ENCODE results near the gene HAUS1. TPM values are rescaled to one million over a fixed set of nuclear protein-coding genes. Genes with fewer than 3 reads are reported as not detected.
"Not testable (repeated sequence)": the region's sequence is repeated elsewhere in the genome, so short reads cannot be mapped to it uniquely, and the experiment has no call there.

The HAUS1 gene
- total RNA-seq, 5 donors from 2014 or later (not counting 1 experiment from before 2014, with no cell fraction given): 16.3 to 23.2 (median 20.6) TPM

DNA sequence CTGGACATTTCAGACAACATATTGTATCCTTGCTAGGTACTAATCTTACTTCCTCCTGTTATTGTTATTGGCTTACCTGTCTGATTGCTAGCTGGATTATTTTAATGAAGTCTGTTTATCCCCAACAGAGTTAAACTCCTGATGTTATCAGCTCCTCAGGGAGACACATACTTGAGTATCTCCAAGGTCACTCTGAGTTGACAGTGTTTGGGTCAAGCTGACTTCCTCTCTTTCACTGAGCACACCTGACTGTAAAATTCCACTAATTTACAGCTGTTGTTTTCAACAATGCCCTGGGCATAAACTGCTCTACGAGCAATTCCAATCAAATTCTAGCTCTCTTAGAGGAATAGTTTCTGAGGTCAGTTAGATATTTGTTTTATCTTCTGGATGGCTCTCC, 9.6 kb downstream of the HAUS1 start:
- Mint-ChIP-seq H3K27me3 (no peaks in the 10 kb centered on the region), H3K36me3 (peaks cover 35% of the 10 kb centered on the region), H3K27ac (no peak overlapping the region), H3K4me3 (no peak overlapping the region), H3K4me1 (peaks cover 6 to 14% (median 9%) of the 10 kb centered on the region in 3 donors), H3K9me3 (no peaks in the 10 kb centered on the region)
- Histone ChIP-seq H3K9me3 (no peaks in the 10 kb centered on the region), H3K27me3 (replicated peaks in 1 of 2; ENCODE audit: control insufficient read depth in 2 of 2, extremely low read depth in 1 of 2, insufficient read depth in 2 of 2, low read length in 1 of 2) (no peaks in the 10 kb centered on the region), H3K4me1 (ENCODE audit: control insufficient read depth in 1 of 2, extremely low read depth in 1 of 2, insufficient read depth in 2 of 2, low read length in 2 of 2) (no peaks in the 10 kb centered on the region), H3K27ac (ENCODE audit: low read length) (no peak overlapping the region), H3K4me3 (ENCODE audit: control insufficient read depth in 1 of 2, extremely low read depth in 1 of 2, low read length in 1 of 2) (no peak overlapping the region), H3K36me3 (ENCODE audit: control insufficient read depth in 2 of 2, extremely low read depth in 1 of 2, insufficient read depth in 1 of 2, low read length in 1 of 2) (peaks cover 4 to 20% of the 10 kb centered on the region in 2 donors)
- WGBS (ENCODE audit: insufficient coverage): no CpG with 5 or more reads among the region's 1 CpG
- DNase-seq (no peak), ATAC-seq (replicated peaks in 1 of 4) (no peak)
- ChIA-PET CTCF (no interaction called here), POLR2A (interaction anchor here in 1 of 2 donors (0.6 kb wide), 2 partner anchors 12 to 283 kb away, joined by 3 to 5 read pairs; no protein-coding TSS in a partner anchor)

DNA sequence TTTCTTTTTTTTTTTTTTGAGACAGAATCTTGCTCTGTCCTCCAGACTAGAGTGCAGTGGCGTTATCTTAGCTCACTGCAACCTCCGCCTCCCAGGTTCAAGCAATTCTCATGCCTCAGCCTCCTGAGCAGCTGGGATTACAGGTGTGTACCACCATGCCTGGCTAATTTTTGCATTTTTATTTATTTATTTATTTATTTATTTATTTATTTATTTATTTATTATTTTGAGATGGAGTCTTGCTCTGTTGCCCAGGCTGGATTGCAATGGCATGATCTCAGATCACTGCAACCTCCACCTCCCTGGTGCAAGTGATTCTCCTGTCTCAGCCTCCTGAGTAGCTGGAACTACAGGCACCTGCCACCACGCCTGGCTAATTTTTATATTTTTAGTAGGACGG, 22.4 kb downstream of the HAUS1 start:
- H3K4me1 Mint-ChIP-seq; H3K27me3 Mint-ChIP-seq; H3K27ac Mint-ChIP-seq; H3K27ac ChIP-seq (ENCODE audit: low read length); H3K4me3 Mint-ChIP-seq; CTCF ChIA-PET; H3K9me3 Mint-ChIP-seq; H3K4me3 ChIP-seq (ENCODE audit: control insufficient read depth in 1 of 2, extremely low read depth in 1 of 2, low read length in 1 of 2); H3K9me3 ChIP-seq; DNase-seq; ATAC-seq (replicated peaks in 1 of 4); H3K27me3 ChIP-seq (replicated peaks in 1 of 2; ENCODE audit: control insufficient read depth in 2 of 2, extremely low read depth in 1 of 2, insufficient read depth in 2 of 2, low read length in 1 of 2); H3K4me1 ChIP-seq (ENCODE audit: control insufficient read depth in 1 of 2, extremely low read depth in 1 of 2, insufficient read depth in 2 of 2, low read length in 2 of 2): not testable (repeated sequence)
- H3K36me3 Mint-ChIP-seq: peaks cover 33% of the 10 kb centered on the region
- WGBS (ENCODE audit: insufficient coverage): no CpG with 5 or more reads among the region's 4 CpGs
- POLR2A ChIA-PET: interaction anchor here in 1 of 2 donors (0.6 kb wide), 1 partner anchor 13 kb away, joined by 5 read pairs; no protein-coding TSS in a partner anchor
- peaks cover 10 to 48% of the 10 kb centered on the region in 2 donors for H3K36me3 ChIP-seq (ENCODE audit: control insufficient read depth in 2 of 2, extremely low read depth in 1 of 2, insufficient read depth in 1 of 2, low read length in 1 of 2)

DNA sequence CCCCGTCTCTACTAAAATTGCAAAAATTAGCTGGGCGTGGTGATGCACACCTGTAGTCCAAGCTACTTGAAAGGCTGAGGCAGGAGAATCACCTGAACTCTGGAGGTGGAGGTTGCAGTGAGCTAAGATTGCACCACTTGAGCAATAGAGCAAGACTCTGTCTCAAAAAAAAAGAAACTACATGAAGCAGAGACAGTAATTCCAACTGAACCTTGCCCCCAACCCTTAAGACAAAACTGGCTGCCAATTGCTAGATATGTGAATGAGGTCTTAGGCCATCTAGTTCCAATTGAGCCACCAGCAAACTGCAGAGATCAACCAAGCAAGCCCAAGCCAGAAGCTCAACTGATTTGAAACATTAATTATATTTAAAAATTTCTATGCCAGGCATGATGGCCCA, 25.9 kb downstream of the HAUS1 start:
- no peaks in the 10 kb centered on the region for H3K4me1 ChIP-seq (ENCODE audit: control insufficient read depth in 1 of 2, extremely low read depth in 1 of 2, insufficient read depth in 2 of 2, low read length in 2 of 2)
- H3K27me3 ChIP-seq (replicated peaks in 1 of 2; ENCODE audit: control insufficient read depth in 2 of 2, extremely low read depth in 1 of 2, insufficient read depth in 2 of 2, low read length in 1 of 2): no peaks in the 10 kb centered on the region
- no peak overlapping the region for H3K4me3 ChIP-seq (ENCODE audit: control insufficient read depth in 1 of 2, extremely low read depth in 1 of 2, low read length in 1 of 2)
- DNase-seq: no peak
- H3K9me3 Mint-ChIP-seq: no peaks in the 10 kb centered on the region
- ChIA-PET POLR2A (no interaction called here), CTCF (no interaction called here)
- H3K36me3 ChIP-seq (ENCODE audit: control insufficient read depth in 2 of 2, extremely low read depth in 1 of 2, insufficient read depth in 1 of 2, low read length in 1 of 2): peaks cover 13 to 25% of the 10 kb centered on the region in 2 donors
- peaks cover 22% of the 10 kb centered on the region for H3K36me3 Mint-ChIP-seq
- H3K4me3 Mint-ChIP-seq: no peak overlapping the region
- H3K27ac Mint-ChIP-seq: no peak overlapping the region
- H3K4me1 Mint-ChIP-seq: no peaks in the 10 kb centered on the region
- 100% methylated on average over 1 of the region's 2 CpGs for WGBS (ENCODE audit: insufficient coverage)
- H3K27ac ChIP-seq (ENCODE audit: low read length): no peak overlapping the region
- H3K9me3 ChIP-seq: no peaks in the 10 kb centered on the region
- no peak for ATAC-seq (replicated peaks in 1 of 4)
- H3K27me3 Mint-ChIP-seq: no peaks in the 10 kb centered on the region

DNA sequence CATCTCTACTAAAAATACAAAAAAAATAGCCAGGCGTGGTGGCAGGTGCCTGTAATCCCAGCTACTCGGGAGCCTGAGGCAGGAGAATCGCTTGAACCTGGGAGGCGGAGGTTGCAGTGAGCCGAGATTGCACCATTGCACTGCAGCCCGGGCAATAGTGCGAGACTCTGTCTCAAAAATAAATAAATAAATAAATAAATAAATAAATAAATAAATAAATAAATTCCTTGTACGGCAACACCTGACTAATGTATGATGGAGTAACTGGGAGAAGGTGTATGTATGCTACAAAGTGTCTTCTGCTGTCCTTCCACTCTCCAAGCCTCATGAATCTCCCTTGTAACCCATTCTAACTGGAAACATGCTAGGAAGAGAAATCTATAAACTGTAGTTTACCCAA, 26.4 kb downstream of the HAUS1 start:
- H3K9me3 ChIP-seq; CTCF ChIA-PET; DNase-seq; H3K4me3 Mint-ChIP-seq; H3K9me3 Mint-ChIP-seq; H3K27me3 Mint-ChIP-seq; H3K4me1 ChIP-seq (ENCODE audit: control insufficient read depth in 1 of 2, extremely low read depth in 1 of 2, insufficient read depth in 2 of 2, low read length in 2 of 2); H3K27ac Mint-ChIP-seq; H3K27ac ChIP-seq (ENCODE audit: low read length); POLR2A ChIA-PET; H3K4me1 Mint-ChIP-seq; H3K4me3 ChIP-seq (ENCODE audit: control insufficient read depth in 1 of 2, extremely low read depth in 1 of 2, low read length in 1 of 2); H3K27me3 ChIP-seq (replicated peaks in 1 of 2; ENCODE audit: control insufficient read depth in 2 of 2, extremely low read depth in 1 of 2, insufficient read depth in 2 of 2, low read length in 1 of 2); ATAC-seq (replicated peaks in 1 of 4): not testable (repeated sequence)
- peaks cover 22% of the 10 kb centered on the region for H3K36me3 Mint-ChIP-seq
- WGBS (ENCODE audit: insufficient coverage): no CpG with 5 or more reads among the region's 8 CpGs
- peaks cover 9 to 24% of the 10 kb centered on the region in 2 donors for H3K36me3 ChIP-seq (ENCODE audit: control insufficient read depth in 2 of 2, extremely low read depth in 1 of 2, insufficient read depth in 1 of 2, low read length in 1 of 2)

DNA sequence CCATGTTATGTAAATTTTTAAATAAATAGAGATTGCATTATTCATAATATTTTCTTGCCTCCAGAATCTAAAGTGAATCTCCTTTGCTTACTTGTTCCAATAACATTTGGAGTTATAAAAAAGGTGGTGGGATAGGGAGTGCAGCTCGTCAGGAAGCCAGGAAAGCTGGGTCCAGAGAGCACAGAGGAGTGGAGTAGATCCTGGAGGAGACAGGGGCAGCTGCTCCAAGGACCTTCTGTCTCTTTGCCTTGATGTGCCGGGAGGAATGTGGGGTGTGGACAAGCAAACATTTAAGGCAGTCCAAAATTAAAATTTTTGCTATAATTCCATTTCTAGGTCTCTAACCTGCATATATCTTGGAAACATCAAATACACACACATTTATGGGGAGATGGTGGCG, 29.3 kb downstream of the HAUS1 start:
- Mint-ChIP-seq H3K27me3 (no peaks in the 10 kb centered on the region), H3K9me3 (no peaks in the 10 kb centered on the region), H3K36me3 (peaks cover 15% of the 10 kb centered on the region), H3K4me3 (no peak overlapping the region), H3K27ac (no peak overlapping the region), H3K4me1 (no peaks in the 10 kb centered on the region)
- H3K4me3 ChIP-seq (ENCODE audit: control insufficient read depth in 1 of 2, extremely low read depth in 1 of 2, low read length in 1 of 2): no peak overlapping the region
- DNase-seq (no peak), ATAC-seq (replicated peaks in 1 of 4) (no peak)
- H3K27me3 ChIP-seq (replicated peaks in 1 of 2; ENCODE audit: control insufficient read depth in 2 of 2, extremely low read depth in 1 of 2, insufficient read depth in 2 of 2, low read length in 1 of 2): no peaks in the 10 kb centered on the region
- no peaks in the 10 kb centered on the region for H3K4me1 ChIP-seq (ENCODE audit: control insufficient read depth in 1 of 2, extremely low read depth in 1 of 2, insufficient read depth in 2 of 2, low read length in 2 of 2)
- H3K9me3 ChIP-seq: no peaks in the 10 kb centered on the region
- H3K36me3 ChIP-seq (ENCODE audit: control insufficient read depth in 2 of 2, extremely low read depth in 1 of 2, insufficient read depth in 1 of 2, low read length in 1 of 2): peaks cover 9 to 12% of the 10 kb centered on the region in 2 donors
- CTCF ChIA-PET: no interaction called here
- WGBS (ENCODE audit: insufficient coverage): 78% methylated on average over 1 of the region's 3 CpGs
- H3K27ac ChIP-seq (ENCODE audit: low read length): no peak overlapping the region
- POLR2A ChIA-PET: interaction anchor here in 1 of 2 donors (0.7 kb wide), 1 partner anchor 92 kb away, joined by 5 read pairs; no protein-coding TSS in a partner anchor

DNA sequence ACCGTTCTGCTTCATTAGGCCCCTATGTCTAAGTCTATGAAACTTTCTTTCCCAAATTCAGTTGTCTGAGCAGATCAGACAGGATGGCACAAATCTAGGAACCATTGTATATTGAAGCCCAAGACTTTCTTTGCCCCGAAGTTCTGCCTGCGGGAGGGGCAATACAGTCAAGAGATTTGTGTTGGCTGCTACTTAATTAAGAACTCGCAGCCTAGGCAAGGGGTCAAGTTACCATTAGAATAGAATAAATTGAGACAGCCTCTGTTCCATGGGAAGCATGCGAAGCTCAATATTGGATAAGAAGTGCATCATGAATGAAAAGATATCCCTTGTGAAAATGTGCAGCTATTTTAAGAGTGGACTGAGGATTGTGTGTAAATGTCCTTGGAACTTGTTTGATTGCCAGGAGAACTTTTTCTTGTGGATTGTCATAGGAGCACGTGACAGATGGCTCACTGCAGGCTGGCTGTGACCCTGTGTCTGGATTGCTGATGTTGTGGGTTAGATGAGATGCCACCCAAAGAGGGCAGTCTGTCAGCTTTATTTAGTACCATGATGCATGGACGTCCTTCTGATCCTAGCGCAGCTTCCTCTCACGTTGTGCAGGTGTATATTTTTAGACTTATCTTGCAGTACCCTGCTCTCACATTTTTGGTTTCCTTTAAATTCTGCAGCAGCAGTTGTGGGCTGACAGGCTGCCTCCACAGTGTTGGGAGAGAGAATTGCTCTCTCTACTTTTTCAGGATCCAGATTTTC, 30.9 kb downstream of the HAUS1 start:
- Histone ChIP-seq H3K4me3 (ENCODE audit: control insufficient read depth in 1 of 2, extremely low read depth in 1 of 2, low read length in 1 of 2) (no peak overlapping the region), H3K27ac (ENCODE audit: low read length) (no peak overlapping the region), H3K9me3 (no peaks in the 10 kb centered on the region), H3K27me3 (replicated peaks in 1 of 2; ENCODE audit: control insufficient read depth in 2 of 2, extremely low read depth in 1 of 2, insufficient read depth in 2 of 2, low read length in 1 of 2) (no peaks in the 10 kb centered on the region), H3K4me1 (ENCODE audit: control insufficient read depth in 1 of 2, extremely low read depth in 1 of 2, insufficient read depth in 2 of 2, low read length in 2 of 2) (no peaks in the 10 kb centered on the region), H3K36me3 (ENCODE audit: control insufficient read depth in 2 of 2, extremely low read depth in 1 of 2, insufficient read depth in 1 of 2, low read length in 1 of 2) (peaks cover 2 to 9% of the 10 kb centered on the region in 2 donors)
- DNase-seq (no peak), ATAC-seq (replicated peaks in 1 of 4) (no peak)
- ChIA-PET CTCF (interaction anchor here in 1 of 2 donors (1.2 kb wide), 1 partner anchor 31 kb away, joined by 3 read pairs; no protein-coding TSS in a partner anchor), POLR2A (no interaction called here)
- 87% methylated on average over 5 of the region's 9 CpGs for WGBS (ENCODE audit: insufficient coverage)
- H3K36me3 Mint-ChIP-seq: peaks cover 8% of the 10 kb centered on the region
- no peak overlapping the region for H3K4me3 Mint-ChIP-seq
- H3K27ac Mint-ChIP-seq: peak overlapping the region in 1 of 2 donors; percentile 59
- no peaks in the 10 kb centered on the region for H3K9me3 Mint-ChIP-seq
- no peaks in the 10 kb centered on the region for H3K4me1 Mint-ChIP-seq
- no peaks in the 10 kb centered on the region for H3K27me3 Mint-ChIP-seq
